Measurements from ENCODE around the gene ABCB8. TPM values are rescaled to one million over a fixed set of nuclear protein-coding genes. Genes with fewer than 3 reads are reported as not detected.
A peak's percentile ranks its signal among the peaks of the same experiment; 100 is the strongest.

Gene ABCB8
- total RNA-seq, 1 donor from 2014 or later = 57.4 TPM

GRCh38 chr7:150992833-150993302 lies 35.4 kb upstream of the ABCB8 start:
- H3K4me1 Mint-ChIP-seq = peaks cover 25% of the 10 kb centered on the region
- no peak overlapping the region for H3K27ac Mint-ChIP-seq
- peaks cover 4% of the 10 kb centered on the region for H3K27me3 Mint-ChIP-seq
- DNase-seq = peak; percentile 76
- H3K36me3 Mint-ChIP-seq (ENCODE audit: low read depth) = no peaks in the 10 kb centered on the region
- no peaks in the 10 kb centered on the region for H3K9me3 Mint-ChIP-seq
- H3K4me3 Mint-ChIP-seq = no peak overlapping the region
- intact Hi-C loops (cut with micrococcal nuclease) = no loop called here

DNA sequence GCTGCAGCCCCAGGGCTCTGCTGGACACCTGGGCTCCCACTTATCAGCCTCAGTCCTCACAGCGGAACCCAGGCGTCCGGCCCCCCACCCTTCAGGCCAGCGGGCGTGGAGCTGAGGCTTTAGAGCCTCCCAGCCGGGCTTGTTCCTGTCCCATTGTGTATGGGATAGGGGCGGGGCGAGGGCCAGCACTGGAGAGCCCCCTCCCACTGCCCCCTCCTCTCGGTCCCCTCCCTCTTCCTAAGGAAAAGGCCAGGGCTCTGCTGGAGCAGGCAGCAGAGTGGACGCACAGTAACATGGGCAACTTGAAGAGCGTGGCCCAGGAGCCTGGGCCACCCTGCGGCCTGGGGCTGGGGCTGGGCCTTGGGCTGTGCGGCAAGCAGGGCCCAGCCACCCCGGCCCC lies 34.7 kb upstream of the ABCB8 start:
- Mint-ChIP-seq H3K36me3 (ENCODE audit: low read depth) (no peaks in the 10 kb centered on the region), H3K4me3 (no peak overlapping the region), H3K9me3 (no peaks in the 10 kb centered on the region), H3K27me3 (peaks cover under 1% of the 10 kb centered on the region), H3K27ac (no peak overlapping the region), H3K4me1 (peaks cover 19% of the 10 kb centered on the region)
- DNase-seq = no peak
- intact Hi-C loops (cut with micrococcal nuclease) = no loop called here

- Mint-ChIP-seq H3K4me3 (peak overlapping the region; percentile 41), H3K9me3 (no peaks in the 10 kb centered on the region), H3K36me3 (ENCODE audit: low read depth) (no peaks in the 10 kb centered on the region), H3K27me3 (no peaks in the 10 kb centered on the region), H3K4me1 (peaks cover 14% of the 10 kb centered on the region), H3K27ac (peak overlapping the region; percentile 53)
- peak; percentile 79 for DNase-seq
- intact Hi-C loops (cut with micrococcal nuclease) = no loop called here
Observed at GRCh38 chr7:150994141-150994837, 34.0 kb upstream of the ABCB8 start.

DNA sequence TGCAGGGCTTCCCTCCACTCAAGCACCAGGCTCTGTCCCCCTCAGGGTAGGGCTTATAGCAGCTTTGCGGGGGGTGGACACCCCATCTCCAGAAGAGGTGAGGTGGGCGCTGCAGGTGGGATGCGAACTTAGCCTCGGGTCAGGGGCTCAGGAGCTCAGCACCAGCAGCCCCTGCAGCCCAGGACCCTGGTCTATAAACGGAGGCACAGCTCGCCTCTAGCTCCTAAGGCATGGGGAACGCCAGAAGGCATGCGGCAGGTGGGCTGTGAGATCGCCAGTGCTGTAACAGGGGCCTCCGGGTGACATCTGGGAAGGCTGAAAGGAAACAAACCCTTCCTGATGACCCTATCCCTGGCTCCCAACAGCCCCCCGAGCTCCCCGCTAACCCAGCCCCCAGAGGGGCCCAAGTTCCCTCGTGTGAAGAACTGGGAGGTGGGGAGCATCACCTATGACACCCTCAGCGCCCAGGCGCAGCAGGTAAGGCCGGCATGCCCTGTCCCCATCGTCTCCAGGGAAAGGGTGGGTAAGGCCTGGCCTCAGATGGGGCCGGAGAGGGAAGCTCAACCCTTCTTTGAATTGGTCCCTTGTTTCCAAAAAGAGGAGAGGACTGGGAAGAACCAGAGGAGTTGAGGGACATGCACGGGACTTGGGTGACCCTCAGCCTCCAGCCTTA lies 33.3 kb upstream of the ABCB8 start:
- DNase-seq = no peak
- peak overlapping the region; percentile 41 for H3K4me3 Mint-ChIP-seq
- H3K9me3 Mint-ChIP-seq = no peaks in the 10 kb centered on the region
- H3K4me1 Mint-ChIP-seq = peaks cover 13% of the 10 kb centered on the region
- peak overlapping the region; percentile 53 for H3K27ac Mint-ChIP-seq
- H3K36me3 Mint-ChIP-seq (ENCODE audit: low read depth) = no peaks in the 10 kb centered on the region
- intact Hi-C loops (cut with micrococcal nuclease) = no loop called here
- H3K27me3 Mint-ChIP-seq = no peaks in the 10 kb centered on the region

DNA sequence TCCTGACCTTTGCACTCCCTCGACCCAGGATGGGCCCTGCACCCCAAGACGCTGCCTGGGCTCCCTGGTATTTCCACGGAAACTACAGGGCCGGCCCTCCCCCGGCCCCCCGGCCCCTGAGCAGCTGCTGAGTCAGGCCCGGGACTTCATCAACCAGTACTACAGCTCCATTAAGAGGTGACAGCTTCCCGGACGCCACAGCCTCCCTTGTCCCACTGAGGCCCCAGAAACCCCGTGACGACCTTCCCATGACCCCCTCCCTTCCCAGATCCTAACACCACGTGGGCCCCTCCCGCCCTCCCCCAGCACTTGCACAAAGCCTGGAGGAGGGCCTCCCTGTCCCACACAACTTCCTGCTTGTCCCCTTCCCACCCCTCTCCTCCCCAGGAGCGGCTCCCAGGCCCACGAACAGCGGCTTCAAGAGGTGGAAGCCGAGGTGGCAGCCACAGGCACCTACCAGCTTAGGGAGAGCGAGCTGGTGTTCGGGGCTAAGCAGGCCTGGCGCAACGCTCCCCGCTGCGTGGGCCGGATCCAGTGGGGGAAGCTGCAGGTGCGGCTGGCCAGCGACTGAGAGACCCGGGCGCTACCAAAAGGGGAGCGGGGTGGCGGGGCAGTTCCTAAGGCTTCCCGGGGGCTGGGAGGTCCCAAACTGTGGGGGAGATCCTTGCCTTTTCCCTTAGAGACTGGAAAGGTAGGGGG lies 31.7 kb upstream of the ABCB8 start:
- no peaks in the 10 kb centered on the region for H3K27me3 Mint-ChIP-seq
- H3K27ac Mint-ChIP-seq = peak overlapping the region; percentile 62
- no peaks in the 10 kb centered on the region for H3K36me3 Mint-ChIP-seq (ENCODE audit: low read depth)
- peaks cover 13% of the 10 kb centered on the region for H3K4me1 Mint-ChIP-seq
- H3K4me3 Mint-ChIP-seq = peak overlapping the region; percentile 35
- no peak for DNase-seq
- intact Hi-C loops (cut with micrococcal nuclease) = loop anchor here (2.0 kb wide), 1 partner anchor 14 kb away; no protein-coding TSS in a partner anchor
- H3K9me3 Mint-ChIP-seq = no peaks in the 10 kb centered on the region

- H3K36me3 Mint-ChIP-seq (ENCODE audit: low read depth) = no peaks in the 10 kb centered on the region
- no peaks in the 10 kb centered on the region for H3K9me3 Mint-ChIP-seq
- no peaks in the 10 kb centered on the region for H3K27me3 Mint-ChIP-seq
- no peak overlapping the region for H3K4me3 Mint-ChIP-seq
- intact Hi-C loops (cut with micrococcal nuclease) = loop anchor here (2.0 kb wide), 1 partner anchor 14 kb away; no protein-coding TSS in a partner anchor
- no peak overlapping the region for H3K27ac Mint-ChIP-seq
- DNase-seq = no peak
- peaks cover 13% of the 10 kb centered on the region for H3K4me1 Mint-ChIP-seq
Observed at GRCh38 chr7:150997075-150997511, 31.2 kb upstream of the ABCB8 start.

DNA sequence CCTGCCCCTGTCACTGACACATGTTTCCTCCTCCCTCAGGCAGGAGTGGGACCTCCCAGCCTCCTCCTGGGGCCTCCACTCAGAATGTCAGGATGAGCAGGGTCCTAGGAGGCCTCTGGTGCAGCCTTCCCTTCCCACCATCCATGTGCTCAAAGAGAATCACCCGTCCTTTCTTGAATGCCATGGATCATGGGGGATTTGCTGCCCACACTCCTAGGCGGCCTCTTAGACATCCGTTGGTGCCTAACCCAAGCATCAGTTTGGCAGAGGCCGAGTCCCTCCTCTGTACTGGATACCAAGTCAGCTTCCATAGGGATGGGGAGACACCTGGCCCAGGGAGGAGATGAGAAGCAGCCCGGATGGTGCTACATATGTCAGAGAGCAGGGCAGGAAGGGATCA lies 30.4 kb upstream of the ABCB8 start:
- Mint-ChIP-seq H3K27ac (peak overlapping the region; percentile 11), H3K36me3 (ENCODE audit: low read depth) (no peaks in the 10 kb centered on the region), H3K4me3 (no peak overlapping the region), H3K4me1 (peaks cover 13% of the 10 kb centered on the region), H3K27me3 (no peaks in the 10 kb centered on the region), H3K9me3 (no peaks in the 10 kb centered on the region)
- intact Hi-C loops (cut with micrococcal nuclease) = loop anchor here (2.0 kb wide), 1 partner anchor 13 kb away; no protein-coding TSS in a partner anchor
- no peak for DNase-seq

DNA sequence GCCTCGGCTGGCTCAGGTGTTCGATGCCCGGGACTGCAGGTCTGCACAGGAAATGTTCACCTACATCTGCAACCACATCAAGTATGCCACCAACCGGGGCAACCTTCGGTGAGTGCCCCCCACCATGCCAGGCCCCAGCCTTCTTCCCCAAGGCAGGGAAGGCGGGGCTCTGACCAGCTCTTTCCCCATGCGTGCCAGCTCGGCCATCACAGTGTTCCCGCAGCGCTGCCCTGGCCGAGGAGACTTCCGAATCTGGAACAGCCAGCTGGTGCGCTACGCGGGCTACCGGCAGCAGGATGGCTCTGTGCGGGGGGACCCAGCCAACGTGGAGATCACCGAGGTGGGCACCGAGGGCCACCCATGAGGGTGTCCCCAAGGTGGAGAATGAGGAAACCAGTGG lies 29.9 kb upstream of the ABCB8 start:
- Mint-ChIP-seq H3K4me1 (peaks cover 11% of the 10 kb centered on the region), H3K27me3 (no peaks in the 10 kb centered on the region), H3K9me3 (no peaks in the 10 kb centered on the region), H3K27ac (peak overlapping the region; percentile 70), H3K4me3 (no peak overlapping the region), H3K36me3 (ENCODE audit: low read depth) (no peaks in the 10 kb centered on the region)
- DNase-seq = no peak
- intact Hi-C loops (cut with micrococcal nuclease) = no loop called here

DNA sequence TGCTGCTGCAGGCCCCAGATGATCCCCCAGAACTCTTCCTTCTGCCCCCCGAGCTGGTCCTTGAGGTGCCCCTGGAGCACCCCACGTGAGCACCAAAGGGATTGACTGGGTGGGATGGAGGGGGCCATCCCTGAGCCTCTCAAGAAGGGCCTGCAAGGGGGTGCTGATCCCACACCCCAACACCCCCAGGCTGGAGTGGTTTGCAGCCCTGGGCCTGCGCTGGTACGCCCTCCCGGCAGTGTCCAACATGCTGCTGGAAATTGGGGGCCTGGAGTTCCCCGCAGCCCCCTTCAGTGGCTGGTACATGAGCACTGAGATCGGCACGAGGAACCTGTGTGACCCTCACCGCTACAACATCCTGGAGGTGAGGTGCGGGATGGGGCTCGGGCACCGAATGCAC lies 29.2 kb upstream of the ABCB8 start:
- DNase-seq = no peak
- intact Hi-C loops (cut with micrococcal nuclease) = no loop called here
- Mint-ChIP-seq H3K27me3 (no peaks in the 10 kb centered on the region), H3K4me3 (no peak overlapping the region), H3K9me3 (no peaks in the 10 kb centered on the region), H3K27ac (no peak overlapping the region), H3K4me1 (peaks cover 9% of the 10 kb centered on the region), H3K36me3 (ENCODE audit: low read depth) (no peaks in the 10 kb centered on the region)

DNA sequence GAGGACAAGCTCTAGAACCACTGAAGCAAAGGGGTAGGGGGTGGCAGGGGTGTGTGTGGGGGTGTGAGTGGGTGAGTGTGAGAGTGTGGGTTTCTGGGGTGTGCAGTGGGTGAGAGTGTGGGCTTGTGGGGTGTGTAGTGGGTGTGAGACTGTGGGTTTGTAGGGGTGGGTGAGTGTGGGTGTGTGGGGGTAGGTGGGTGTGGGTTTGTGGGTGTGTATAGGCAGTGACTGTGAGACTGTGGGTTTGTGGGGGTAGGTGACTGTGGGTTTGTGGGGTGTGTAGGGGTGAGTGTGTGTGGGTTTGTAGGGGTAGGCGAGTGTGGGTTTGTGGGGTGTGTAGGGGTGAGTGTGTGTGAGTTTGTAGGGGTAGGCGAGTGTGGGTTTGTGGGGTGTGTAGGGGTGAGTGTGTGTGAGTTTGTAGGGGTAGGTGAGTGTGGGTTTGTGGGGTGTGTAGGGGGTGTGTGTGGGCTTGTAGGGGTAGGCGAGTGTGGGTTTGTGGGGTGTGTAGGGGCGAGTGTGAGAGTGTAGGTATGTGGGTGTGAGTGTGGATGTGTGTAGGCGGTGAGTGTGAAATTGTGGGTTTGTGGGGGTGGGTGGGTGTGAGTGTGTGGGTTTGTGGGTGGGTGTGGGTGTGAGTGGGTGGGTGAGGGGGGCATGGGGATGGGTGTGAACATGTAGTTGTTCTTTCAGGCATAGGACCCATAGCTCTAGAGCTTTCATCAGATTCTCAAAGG lies 28.6 kb upstream of the ABCB8 start:
- Mint-ChIP-seq H3K27me3 (no peaks in the 10 kb centered on the region), H3K27ac (no peak overlapping the region), H3K4me3 (no peak overlapping the region), H3K9me3 (no peaks in the 10 kb centered on the region), H3K36me3 (ENCODE audit: low read depth) (no peaks in the 10 kb centered on the region), H3K4me1 (peaks cover 6% of the 10 kb centered on the region)
- intact Hi-C loops (cut with micrococcal nuclease) = no loop called here
- no peak for DNase-seq

DNA sequence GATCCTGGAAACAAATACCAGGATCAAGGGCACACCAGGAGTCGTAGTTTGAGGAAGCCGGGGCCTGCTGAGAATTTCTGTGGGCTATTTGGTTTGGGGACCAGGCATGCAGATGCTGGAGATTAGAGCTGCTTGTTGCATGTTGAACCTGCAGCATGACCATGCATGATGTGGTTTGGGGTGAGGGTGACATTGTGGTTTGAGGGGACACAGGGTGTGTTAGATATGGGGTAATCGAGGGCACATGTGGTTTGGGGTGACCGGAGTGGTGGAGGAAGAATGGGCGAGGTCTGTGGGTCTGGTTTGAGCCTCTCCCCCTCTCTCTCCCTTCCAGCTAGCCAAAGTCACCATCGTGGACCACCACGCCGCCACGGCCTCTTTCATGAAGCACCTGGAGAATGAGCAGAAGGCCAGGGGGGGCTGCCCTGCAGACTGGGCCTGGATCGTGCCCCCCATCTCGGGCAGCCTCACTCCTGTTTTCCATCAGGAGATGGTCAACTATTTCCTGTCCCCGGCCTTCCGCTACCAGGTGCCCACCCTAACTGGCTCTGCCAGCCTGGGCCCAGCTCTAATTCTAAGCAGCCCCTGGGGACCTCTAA lies 27.3 kb upstream of the ABCB8 start:
- no peak overlapping the region for H3K27ac Mint-ChIP-seq
- no peaks in the 10 kb centered on the region for H3K9me3 Mint-ChIP-seq
- H3K27me3 Mint-ChIP-seq = no peaks in the 10 kb centered on the region
- peaks cover 4% of the 10 kb centered on the region for H3K4me1 Mint-ChIP-seq
- H3K36me3 Mint-ChIP-seq (ENCODE audit: low read depth) = no peaks in the 10 kb centered on the region
- no peak for DNase-seq
- intact Hi-C loops (cut with micrococcal nuclease) = no loop called here
- H3K4me3 Mint-ChIP-seq = no peak overlapping the region

GRCh38 chr7:151001546-151001945 lies 26.7 kb upstream of the ABCB8 start:
- Mint-ChIP-seq H3K9me3 (no peaks in the 10 kb centered on the region), H3K36me3 (ENCODE audit: low read depth) (no peaks in the 10 kb centered on the region), H3K27ac (no peak overlapping the region), H3K4me1 (peaks cover 4% of the 10 kb centered on the region), H3K4me3 (no peak overlapping the region), H3K27me3 (no peaks in the 10 kb centered on the region)
- DNase-seq = no peak
- intact Hi-C loops (cut with micrococcal nuclease) = no loop called here

- peaks cover 15% of the 10 kb centered on the region for H3K4me1 Mint-ChIP-seq
Observed at GRCh38 chr7:151003572-151003971, 24.7 kb upstream of the ABCB8 start.

More at GRCh38 chr7:151003572-151003971, 24.7 kb upstream of the ABCB8 start:
- Mint-ChIP-seq H3K4me3 (no peak overlapping the region), H3K27me3 (no peaks in the 10 kb centered on the region), H3K9me3 (no peaks in the 10 kb centered on the region), H3K36me3 (ENCODE audit: low read depth) (no peaks in the 10 kb centered on the region), H3K27ac (no peak overlapping the region)
- DNase-seq = no peak
- intact Hi-C loops (cut with micrococcal nuclease) = no loop called here
